GM18508 (cell line): ENCODE measurements around the gene KDM2B.

Experiments
- ATAC-seq: cut with Tn5 transposase; IDR thresholded peaks from one replicate; pipeline ENCODE4 v1.9.1; 2021; ENCODE audit warnings: moderate number of reproducible peaks; ENCODE audit not compliant: insufficient read depth, unreplicated experiment

The KDM2B gene

DNA sequence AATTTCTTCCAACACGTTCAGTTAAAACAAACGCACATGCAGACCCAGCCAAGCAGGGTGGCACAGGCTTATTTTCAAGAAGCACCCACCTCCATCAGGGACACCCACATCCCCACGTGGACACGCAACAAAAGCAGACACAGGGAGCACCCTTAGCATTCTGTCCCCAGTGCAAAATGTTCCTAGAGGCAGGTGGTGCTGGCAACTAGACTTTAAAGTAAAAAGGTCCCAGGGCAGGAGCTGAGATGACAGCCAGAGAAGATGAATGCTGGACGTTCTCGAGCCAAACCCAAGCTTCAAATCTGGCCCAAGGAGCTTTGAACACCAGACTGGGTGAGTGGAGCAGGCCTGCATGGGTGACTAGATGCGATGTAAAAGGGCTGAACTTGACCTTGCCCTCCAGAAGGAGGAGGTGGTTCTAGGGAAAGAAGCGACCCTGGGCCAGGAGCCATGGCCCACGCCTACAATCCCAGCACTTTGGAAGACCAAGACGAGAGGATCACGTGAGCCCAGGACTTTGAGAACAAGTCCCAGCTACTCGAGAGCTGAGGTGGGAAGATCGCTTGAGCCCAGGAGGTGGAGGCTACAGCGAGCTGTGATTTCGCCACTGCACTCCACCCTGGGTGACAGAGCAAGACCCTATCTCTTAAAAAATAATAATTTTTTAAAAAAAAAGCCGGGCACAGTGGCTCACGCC, 47.3 kb downstream of the KDM2B start:
- ATAC-seq: no peak

DNA sequence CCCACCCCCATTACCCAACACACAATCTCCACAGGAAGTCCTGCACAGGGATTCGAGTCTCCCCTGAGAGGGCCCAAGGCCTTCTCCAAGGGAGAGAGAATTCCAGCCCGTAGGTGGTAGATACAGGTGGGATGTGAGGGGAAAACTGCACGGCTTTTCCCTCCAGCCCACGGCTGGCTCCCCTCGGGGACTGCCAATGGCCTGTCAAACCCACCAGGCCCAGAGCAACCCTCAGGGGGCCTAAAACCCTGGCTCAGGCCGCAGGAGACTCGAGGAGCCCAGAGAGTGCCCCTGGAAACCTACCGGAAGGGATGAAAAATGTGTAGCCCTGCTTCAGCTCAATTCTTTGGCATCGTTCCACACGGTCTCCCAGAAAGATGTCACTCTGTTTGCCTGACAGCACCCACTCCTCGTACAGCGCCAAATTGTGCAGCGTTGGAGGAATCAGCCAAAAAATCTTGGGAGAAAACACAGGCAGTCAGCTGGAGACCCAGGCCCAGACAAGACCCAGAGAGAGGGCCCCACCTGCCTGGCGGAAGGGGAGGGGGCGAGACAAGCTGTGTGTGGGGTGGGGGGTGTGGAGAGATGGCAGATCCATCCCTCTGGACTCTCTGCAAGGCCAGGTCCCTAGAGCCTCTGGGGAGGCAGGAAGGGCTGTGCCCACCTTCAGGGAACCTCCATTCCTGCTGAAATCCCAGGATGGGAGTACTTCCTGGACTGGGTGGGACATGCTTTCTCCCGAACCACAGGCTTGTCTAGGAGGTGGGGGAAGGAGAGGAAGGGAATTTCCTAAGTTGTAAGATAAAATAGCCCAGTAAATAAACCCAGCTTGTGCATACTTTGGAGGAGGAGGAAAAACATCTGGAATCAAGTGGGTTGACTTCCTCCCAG, 48.1 kb downstream of the KDM2B start:
- ATAC-seq: no peak

DNA sequence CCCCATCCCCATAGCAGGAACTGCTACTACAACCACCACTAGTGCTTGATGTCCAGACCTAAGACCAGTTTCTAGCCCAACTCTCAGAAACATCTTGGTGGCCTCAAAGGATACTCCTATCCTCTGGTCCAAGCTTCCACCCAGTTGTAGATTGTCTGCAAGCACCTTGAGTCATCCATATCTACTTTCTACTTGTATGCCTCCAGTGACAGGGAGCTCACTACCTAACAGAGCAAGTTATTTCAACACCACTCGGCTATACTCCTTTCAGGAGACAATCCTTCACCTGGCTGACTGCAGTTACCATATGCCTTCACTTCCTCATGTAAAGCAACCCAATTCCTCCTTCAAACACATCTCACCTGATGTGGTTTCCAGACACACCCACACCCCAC, 49.5 kb downstream of the KDM2B start:
- no peak for ATAC-seq

DNA sequence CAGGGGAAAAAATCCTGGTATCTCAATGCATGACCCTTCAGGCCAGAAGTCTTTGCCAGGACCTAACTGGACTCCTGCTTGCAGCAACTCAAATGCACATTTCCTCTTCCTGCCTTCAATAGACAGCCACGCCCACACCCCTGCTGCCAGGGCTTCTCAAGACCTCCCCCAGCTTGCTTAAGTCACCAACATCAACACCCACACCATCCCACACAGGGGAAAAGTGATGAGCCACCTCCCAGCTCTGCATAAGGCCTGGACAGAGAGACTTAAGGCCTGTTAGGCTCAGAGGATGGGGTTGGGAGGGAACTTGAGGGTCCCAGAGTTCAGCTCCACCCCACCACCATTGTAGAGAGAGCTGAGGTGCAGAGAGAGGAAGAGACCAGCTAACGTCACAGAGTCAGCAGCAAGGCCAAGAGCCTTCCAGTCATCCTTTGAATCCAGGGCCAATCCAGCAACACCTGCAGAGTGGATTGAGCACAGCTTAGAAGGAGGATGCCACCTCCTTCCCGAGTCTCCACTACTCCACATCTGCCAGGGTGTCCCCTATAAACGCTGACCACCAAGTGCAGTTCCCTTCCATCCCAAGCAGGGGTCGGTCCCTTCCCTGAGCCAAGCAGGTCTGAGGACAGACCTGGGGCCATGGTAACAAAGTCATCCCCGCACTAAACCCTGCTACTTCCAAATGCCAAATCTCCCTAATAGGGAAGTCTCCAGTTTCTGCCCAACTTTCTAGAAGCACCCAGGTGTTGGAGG, 50.0 kb downstream of the KDM2B start:
- ATAC-seq: no peak

DNA sequence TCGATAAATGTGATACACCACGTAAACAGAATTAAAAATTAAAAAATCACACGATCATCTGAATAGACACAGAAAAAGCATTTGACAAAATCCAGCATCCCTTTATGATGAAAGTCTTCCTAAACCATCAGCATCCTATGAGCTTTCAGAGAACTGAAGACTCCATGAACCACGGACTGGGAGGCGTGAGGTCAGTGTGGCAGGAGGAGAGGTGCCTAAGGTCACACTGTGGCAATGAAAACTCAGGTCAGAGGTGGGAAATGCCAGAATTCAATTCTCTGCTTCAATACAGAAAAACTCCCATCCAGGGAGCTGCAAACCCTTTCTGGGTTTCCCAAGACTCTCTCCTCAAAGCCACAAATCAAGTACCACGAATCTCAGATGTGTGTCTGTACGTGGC, 51.6 kb downstream of the KDM2B start:
- no peak for ATAC-seq

DNA sequence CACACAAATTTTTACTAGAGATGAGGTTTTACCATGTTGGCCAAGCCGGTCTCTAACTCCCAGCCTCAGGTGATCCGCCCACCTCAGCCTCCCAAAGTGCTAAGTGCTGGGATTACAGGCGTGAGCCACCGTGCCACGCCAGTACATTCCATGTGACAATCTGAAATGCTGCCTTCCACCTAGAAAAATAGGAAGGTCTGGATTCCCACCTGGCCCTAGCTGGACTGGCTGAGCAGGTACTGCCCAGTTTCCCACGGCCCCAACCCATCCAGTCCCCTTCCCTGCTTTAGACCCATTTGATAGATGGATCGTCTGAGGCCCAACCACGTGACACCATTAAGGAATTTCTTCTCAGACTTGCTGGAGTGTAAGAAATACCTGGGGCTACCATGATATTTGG, 55.4 kb downstream of the KDM2B start:
- ATAC-seq: no peak

DNA sequence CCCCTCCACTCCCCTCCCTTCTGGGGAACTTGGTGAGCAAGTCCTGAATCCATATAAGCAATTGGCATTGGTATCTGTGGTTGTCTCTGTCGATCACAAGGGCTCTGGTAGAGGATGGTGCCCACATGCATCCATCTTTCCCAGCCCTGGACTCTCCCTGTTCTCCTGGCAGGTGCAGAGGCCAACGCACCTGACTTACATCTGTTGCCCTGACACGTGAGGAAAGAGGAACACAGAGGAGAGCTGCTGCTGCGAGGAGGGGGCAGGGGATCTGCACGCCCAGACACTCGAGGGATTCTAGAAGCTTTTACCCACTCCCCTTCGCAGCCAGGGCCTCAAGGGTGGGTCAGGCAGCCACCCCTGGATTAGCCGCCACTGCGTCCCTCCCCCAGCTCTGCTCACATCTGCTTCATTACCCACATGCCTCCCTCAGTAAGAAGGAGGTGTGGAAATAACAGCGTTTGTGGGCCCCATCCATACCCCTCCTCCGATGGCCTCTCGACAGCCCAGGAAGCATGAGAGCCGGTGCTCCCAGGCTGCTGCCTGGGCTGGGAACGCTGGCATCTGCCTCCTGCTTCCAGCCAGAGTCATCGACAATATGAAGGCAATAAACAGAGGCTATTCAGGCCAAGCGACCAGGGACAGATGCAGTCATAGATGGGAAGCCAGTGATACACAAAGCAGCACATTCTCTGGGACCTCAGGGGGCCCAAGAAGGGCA, 56.5 kb downstream of the KDM2B start:
- no peak for ATAC-seq

DNA sequence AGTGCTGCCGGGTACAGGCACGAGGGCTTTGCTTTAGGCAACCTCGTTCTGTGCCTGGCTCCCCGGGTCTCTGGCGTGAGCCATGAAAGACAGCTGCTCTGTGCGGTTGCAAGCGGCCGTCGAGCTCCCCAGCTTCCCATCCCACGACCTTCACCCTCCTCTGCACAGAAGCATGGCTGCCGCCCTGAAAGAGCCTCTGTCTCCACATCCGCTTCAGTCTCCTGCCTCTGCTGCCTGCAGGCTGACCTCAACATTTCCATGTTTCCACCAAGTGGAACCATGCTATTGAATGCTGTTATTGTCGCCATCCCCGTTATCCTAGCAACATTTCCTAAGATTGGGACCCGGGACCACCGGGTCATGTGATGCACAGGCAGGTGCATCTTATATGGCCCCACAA, 57.1 kb downstream of the KDM2B start:
- no peak for ATAC-seq

DNA sequence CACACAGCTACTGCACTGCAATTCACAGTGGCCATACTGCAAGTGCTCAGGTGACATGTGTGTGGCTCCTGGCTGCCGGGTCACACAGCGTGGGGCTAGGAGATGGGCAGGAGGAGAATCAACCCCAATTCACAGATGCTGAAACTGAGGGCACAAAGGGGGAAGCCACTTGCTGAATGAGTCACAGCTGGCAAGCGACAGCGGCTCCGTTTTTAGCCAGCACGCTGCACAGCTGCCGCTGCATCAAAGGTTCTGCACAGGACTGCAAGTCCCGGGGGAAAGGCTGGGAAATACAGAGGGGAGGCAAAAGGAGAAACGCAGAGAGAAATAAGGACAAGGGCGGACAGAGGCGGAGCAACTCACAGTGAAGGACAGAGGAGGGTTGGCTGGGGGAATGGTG, 57.9 kb downstream of the KDM2B start:
- no peak for ATAC-seq

DNA sequence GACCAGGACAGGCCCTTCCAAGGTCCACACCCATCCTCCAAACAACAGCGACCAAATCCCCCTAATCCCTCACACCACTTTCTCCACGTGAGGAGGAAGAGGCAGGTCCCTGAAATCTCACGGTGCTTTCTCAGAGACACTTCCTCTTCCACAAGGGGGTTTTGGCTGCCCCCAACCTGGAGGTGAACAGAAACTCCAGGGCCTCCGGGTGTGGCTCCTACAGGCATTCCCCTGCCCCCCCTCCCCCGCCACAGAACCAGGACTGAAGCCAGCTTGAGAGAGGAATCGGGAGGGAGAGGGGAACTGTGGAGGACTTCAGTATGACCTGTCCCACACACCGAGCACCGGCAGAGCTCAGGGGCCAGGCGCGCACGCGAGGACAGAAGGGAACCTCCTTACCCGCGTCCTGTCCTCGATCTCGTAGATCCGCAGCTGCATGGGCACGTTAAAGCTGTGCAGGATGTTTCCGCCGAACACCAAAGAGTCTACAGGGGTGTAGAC, 60.2 kb downstream of the KDM2B start:
- ATAC-seq: no peak

DNA sequence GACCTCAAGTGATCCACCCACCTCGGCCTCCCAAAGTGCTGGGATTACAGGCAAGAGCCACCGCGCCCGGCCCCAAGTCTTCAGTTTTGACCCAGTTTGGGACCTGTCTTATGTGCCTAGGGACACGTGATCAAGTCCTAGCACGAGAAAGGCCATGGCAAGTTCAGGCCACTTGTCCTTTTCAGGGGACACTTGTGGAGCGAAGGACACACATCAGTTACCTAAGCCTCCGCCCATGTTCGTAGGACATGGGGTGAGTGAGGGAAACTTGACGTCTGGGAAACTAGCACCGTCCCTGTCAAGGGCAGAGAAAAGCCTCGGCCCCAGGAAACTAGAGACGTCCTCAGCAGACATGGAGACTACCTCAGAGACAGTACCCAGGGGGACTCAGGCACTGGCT, 60.7 kb downstream of the KDM2B start:
- no peak for ATAC-seq

DNA sequence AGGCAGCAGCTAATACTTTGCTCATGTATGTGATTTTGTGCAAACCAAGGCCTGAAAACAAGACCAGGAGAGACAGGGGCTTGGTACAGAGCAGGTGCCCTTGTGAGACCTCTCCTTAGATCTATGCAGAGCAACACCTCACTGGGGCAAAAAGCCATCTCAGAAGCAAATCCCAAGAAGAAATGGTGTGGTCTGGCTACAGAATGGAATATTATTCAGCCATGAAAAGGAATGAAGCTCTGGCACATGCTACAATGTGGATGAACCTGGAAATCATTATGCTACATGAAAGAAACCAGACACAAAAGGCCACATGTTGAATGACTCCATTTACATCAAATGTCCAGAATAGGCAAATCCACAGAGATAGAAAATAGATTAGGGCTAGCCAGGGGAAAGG, 61.6 kb downstream of the KDM2B start:
- no peak for ATAC-seq

DNA sequence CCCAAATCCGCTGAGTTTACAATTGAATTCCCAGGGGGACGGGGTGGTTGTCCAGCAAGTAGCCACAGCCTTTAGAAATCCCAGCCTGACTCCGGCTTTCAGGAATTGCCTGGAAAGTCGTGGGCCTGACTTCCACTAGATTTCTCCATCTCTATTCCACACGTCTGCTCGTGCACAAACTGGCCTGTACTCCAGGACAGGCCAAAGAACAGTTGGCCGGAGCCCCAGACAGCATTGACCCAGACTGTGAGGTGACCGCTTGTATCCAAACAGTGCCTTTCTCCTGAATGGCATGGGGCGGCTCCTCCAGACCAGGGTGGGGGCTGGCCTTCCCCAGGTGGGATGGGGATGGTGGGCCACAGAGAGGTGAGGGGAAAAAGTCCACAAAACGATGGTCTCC, 62.2 kb downstream of the KDM2B start:
- no peak for ATAC-seq

DNA sequence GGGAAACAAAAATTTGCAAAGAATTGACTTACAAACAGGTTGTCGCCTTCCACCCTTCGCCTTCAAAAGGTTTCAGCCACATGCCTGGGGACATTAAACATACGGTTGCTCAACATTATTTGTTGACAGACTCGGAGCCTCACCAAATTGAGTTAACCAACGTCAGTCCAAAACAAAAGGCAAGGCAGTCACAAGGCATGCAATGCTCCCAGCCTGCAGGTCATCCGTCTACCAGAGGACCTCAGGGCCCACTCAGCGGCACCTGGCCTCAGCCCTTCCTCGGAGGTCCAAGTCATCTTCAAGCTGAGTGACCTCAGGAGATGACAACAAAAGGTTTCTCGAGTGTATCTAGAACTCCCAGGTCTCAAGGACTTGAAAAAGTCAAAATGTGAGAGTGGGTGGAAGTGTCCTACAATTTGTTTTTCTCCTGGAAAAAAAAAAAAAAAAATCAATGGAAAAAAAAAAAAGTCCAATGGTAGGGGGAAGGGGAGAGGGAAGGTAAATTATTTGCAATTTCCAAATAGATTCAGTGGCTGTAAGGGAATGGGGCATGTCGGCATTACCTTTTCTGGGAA, 64.3 kb downstream of the KDM2B start:
- no peak for ATAC-seq

DNA sequence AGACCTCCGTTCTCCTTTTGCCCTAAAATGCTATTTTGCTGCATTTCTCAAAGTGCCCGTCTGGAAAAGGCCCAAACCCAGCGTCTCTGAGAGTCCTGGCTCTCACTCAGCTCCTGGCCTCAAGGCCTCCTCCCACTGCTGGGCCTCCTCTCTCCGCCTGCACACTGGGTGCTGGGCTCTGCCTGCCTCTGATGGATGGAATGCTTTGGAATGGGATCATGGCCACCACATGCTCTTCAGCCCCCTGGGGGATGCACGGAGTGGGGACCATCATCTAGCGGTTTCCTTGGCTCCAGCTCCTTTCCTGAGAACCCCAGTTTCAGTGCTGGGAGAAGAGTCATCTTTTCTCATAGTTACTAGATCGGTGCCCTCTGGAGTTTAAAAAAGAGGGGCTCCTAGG, 65.2 kb downstream of the KDM2B start:
- ATAC-seq: no peak

DNA sequence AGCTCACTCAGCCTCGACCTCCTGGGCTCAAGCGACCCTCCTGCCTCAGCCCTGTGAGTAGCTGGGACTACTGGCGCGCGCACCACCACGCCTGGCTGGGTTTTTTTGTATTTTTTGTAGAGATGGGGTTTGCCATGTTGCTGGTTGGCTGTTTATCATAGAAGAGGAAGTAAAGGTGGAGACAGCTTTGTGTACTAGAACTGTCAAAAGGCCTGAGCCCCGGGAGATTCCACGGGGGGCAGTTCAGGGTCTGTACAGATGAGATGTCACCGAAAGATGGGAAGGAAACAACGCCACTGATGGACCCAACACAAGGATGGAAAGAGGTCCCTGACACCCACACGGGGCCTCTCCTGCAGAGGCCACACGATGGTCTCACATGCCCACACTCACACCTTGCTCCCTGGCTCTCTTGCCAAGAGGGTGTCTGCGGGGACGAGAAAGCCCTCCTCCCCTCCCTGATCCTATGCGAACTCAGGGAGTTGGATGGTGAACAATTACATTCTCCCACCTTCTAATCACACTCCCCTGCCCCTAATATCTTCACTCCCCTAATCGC, 66.6 kb downstream of the KDM2B start:
- no peak for ATAC-seq

DNA sequence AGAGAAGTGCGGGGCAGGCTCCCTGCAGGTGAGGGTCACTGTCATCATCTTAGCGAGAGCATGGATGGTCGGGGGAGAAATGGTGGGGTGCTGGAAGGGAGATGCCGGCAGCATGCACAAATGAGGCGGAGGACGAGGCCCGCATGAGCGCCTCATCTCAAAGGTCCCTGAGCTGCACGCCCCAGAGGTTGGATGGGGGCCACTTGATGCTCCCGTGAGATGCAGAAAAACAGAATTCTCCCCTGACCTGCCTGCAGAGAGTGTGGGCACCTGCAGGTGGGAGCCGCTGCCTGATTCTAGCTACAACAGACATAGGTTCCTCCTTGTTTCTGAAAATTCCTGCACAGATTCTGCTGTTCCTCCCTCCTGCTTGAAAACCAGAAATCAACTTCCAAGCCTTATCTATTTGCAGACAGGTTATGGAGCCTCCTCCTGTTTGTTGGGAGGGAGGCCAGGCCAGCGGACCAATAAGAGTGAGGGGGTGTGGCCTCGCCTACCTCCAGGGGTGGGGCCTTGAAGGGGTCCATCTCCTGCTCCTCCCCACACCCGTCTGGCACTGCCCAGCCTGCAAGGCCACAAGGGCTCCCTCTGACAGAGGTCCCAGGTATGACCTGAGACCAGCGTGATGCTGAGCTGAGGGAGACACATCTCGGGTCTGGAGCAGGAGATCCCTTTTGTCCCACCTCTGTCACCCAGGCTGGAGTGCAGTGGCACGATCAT, 67.2 kb downstream of the KDM2B start:
- ATAC-seq: no peak

DNA sequence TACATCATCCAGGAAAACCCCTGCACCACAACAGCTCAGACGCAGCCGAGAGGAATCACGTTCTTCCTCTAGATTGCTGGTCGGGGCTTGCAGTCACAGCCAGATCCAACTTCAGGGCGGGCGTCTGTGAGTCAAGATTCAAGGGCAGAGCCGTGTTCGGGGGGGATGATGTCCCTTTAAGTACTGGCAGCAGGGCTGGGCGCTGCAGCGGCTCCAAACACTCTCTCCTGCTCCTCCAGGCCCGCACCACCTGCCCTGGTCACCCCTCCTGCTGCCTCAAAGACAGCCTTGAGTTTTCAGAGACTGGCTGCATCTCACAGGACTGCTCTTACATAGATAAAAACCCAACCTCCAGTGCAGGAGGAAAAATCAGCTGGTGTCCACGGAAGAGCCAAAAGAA, 68.3 kb downstream of the KDM2B start:
- ATAC-seq: no peak

DNA sequence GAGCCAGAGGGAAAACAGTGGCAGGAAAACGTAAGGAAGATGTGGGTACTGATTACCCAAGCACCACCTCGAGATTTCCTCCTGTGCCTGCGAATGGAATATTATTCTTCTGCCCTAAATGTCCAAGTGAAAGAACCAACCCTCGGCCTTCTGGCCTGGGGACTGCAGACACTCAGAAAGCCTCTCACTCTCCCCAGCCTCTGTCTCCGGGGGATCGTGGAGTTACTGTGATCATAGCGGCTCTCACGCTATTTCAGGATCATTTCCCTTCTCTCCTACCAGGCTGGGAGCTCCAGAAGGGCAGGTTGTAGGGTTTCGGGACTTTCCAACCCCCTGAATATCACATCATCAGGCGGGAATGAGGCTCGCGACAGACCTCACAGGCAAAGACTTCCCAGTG, 68.9 kb downstream of the KDM2B start:
- ATAC-seq: no peak
